GM23338 (cell line): Measurements from ENCODE around the gene ELMO3.
A peak's percentile ranks its signal among the peaks of the same experiment; 100 is the strongest.

Source experiments
- CREB1 ChIP-seq: fragments of 250-450 bp; sonication (Bioruptor Pico); IDR thresholded peaks from 2 replicates; pipeline ENCODE4 v1.5.0; 2020; ENCODE audit warnings: low read depth, mild to moderate bottlenecking, moderate library complexity
- CTCF ChIP-seq, 2 experiments: fragments of 200-600 bp in 1 of 2; sonication (generic) in 1 of 2; conservative IDR thresholded peaks; 2 replicates each; pipeline versions ENCODE4 v1.5.1 to v1.6.1; 2016 to 2017; ENCODE audit warnings: antibody characterized with exemption in 2 of 2, low read depth in 2 of 2, mild to moderate bottlenecking in 2 of 2, moderate library complexity in 1 of 2
- EZH2 ChIP-seq: fragments of 200-600 bp; sonication (generic); IDR thresholded peaks from one replicate; pipeline ENCODE4 v1.8.0; 2017; ENCODE audit warnings: antibody characterized with exemption, mild to moderate bottlenecking, low read depth; ENCODE audit not compliant: unreplicated experiment
- EZH2phosphoT487 ChIP-seq: fragments of 200-600 bp; sonication (generic); IDR thresholded peaks from one replicate; pipeline ENCODE4 v1.8.1; 2018; ENCODE audit warnings: antibody characterized with exemption; ENCODE audit not compliant: unreplicated experiment
- JUNB ChIP-seq: IDR thresholded peaks from one replicate; pipeline ENCODE4 v1.6.1; 2016; ENCODE audit warnings: antibody characterized with exemption; ENCODE audit not compliant: unreplicated experiment
- NANOG ChIP-seq: IDR thresholded peaks from 2 replicates; pipeline ENCODE4 v1.6.1; 2016; ENCODE audit warnings: antibody characterized with exemption, borderline replicate concordance
- POLR2AphosphoS5 ChIP-seq: IDR thresholded peaks from 2 replicates; pipeline ENCODE4 v1.6.1; 2016; ENCODE audit warnings: antibody characterized with exemption, low read depth
- REST ChIP-seq: IDR thresholded peaks from one replicate; pipeline ENCODE4 v1.6.1; 2018; ENCODE audit warnings: antibody characterized with exemption; ENCODE audit not compliant: unreplicated experiment
- STAT1 ChIP-seq: IDR thresholded peaks from one replicate; pipeline ENCODE4 v1.6.1; 2016; ENCODE audit warnings: antibody characterized with exemption; ENCODE audit not compliant: unreplicated experiment
- ZNF114 ChIP-seq: fragments of 250-450 bp; sonication (Bioruptor Pico); IDR thresholded peaks from 2 replicates; pipeline ENCODE4 v1.5.0; 2020; ENCODE audit warnings: mild to moderate bottlenecking, moderate library complexity
- ZNF331 ChIP-seq: fragments of 250-450 bp; sonication (Bioruptor Pico); IDR thresholded peaks from 2 replicates; pipeline ENCODE4 v1.5.0; 2020; ENCODE audit warnings: low read depth, mild to moderate bottlenecking, moderate library complexity
- ZNF462 ChIP-seq: fragments of 250-450 bp; sonication (Bioruptor Pico); IDR thresholded peaks from 2 replicates; pipeline ENCODE4 v1.5.0; 2020; ENCODE audit warnings: mild to moderate bottlenecking, moderate library complexity

- TF ChIP-seq CTCF (conservative IDR thresholded peaks at IDR 0.05; ENCODE audit: low read depth in 2 of 2): peak; percentile 42 to 54
- TF ChIP-seq POLR2AphosphoS5: peak; percentile 64
- no peak for TF ChIP-seq REST
- no peak for TF ChIP-seq EZH2
- TF ChIP-seq EZH2phosphoT487: no peak
- TF ChIP-seq ZNF114 (CRISPR knock-in tag): no peak
- no peak for TF ChIP-seq JUNB
- TF ChIP-seq CREB1: no peak
- no peak for TF ChIP-seq STAT1
- TF ChIP-seq ZNF462 (CRISPR knock-in tag): no peak
- TF ChIP-seq ZNF331 (CRISPR knock-in tag): no peak
- no peak for TF ChIP-seq NANOG
These were observed 47.3 kb downstream of the ELMO3 start for GRCh38 chr16:67246081-67246755.
